Adrenal gland (tissue), 12 donors: Measurements from ENCODE around the gene CUL1. TPM values are rescaled to one million over a fixed set of nuclear protein-coding genes. Genes with fewer than 3 reads are reported as not detected.

Source experiments
- DNase-seq, 7 donors: peaks; one replicate each; pipeline ENCODE4 v3.0.0-alpha.2; 2019 to 2020
- H3K27ac ChIP-seq, 5 donors: fragments of 200-600 bp; sonication (generic) in 4 of 5; 1 replicate in 3 of 5; 2 replicates in 2 of 5; pipeline versions ENCODE4 v1.5.1 to v1.8.0; 2016 to 2020; ENCODE audit warnings: mild to moderate bottlenecking in 1 of 5
- H3K27me3 ChIP-seq: fragments of 200-600 bp; 2 replicates; pipeline ENCODE4 v1.8.0; 2021
- H3K36me3 ChIP-seq, 2 donors: fragments of 200-600 bp; replicated peaks in 1 of 2; 1 replicate in 1 of 2; 2 replicates in 1 of 2; pipeline versions ENCODE4 v1.5.1 to v1.8.0; 2018 to 2022
- H3K4me1 ChIP-seq, 2 donors: fragments of 200-600 bp; replicated peaks in 1 of 2; 1 replicate in 1 of 2; 2 replicates in 1 of 2; pipeline versions ENCODE4 v1.5.1 to v1.8.0; 2018 to 2021
- H3K4me3 ChIP-seq, 4 donors: fragments of 200-600 bp; sonication (generic) in 3 of 4; one replicate each; pipeline ENCODE4 v1.5.1; 2016 to 2018
- H3K9me3 ChIP-seq, 3 donors: fragments of 200-600 bp; sonication (generic) in 1 of 3; replicated peaks in 1 of 3; 1 replicate in 2 of 3; 2 replicates in 1 of 3; pipeline versions ENCODE4 v1.5.1 to v1.8.0; 2016 to 2021
- POLR2A ChIP-seq, 2 donors: fragments of 450-650 bp; IDR thresholded peaks; one replicate each; pipeline ENCODE4 v1.6.1; 2017; ENCODE audit warnings: antibody characterized with exemption in 2 of 2, mild to moderate bottlenecking in 2 of 2, moderate library complexity in 1 of 2
- WGBS, 4 donors: extraction: QIAGEN DNeasy Blood & Tissue Kit in 2 of 4; methylation state at CpG; one replicate each; pipeline versions ENCODE4 v1.1.5 to v1.1.7; 2013 to 2017; 5-methylcytosine and 5-hydroxymethylcytosine counted together
- intact Hi-C, 2 donors: fragments of 100-400 bp; cut with DNase I; formaldehyde crosslinking; loops; one replicate each; pipeline versions ENCODE4 v1.14.1 to v1.15.0; 2022 to 2023
- polyA plus RNA-seq, 3 donors: library from polyadenylated mRNA; stranded (reverse); fragments of 200-250 nt in 2 of 3; fragments of 350-450 nt in 1 of 3; fragmentation: Illumina TruSeq in 1 of 3; extraction: RNeasy Lipid Tissue Mini Kit (QIAGEN cat#74804) in 1 of 3; gene quantifications; one replicate each; pipeline ENCODE4 v1.2.3, GENCODE V29; 2013 to 2014
- total RNA-seq, 9 donors: library from RNA; depleted of rRNA in 4 of 9; stranded (reverse); fragments of >200 nt in 4 of 9; fragments of 120-200 nt in 1 of 9; fragmentation: NEBNext Ultra II Directional in 1 of 9; extraction: Animal tissue kit (Norgen Biotek cat#: 25700) in 1 of 9; gene quantifications; one replicate each; pipeline versions ENCODE4 v1.1.0 to v1.2.4, GENCODE V29; 2013 to 2023
- TF ChIP-seq, protein P1 (sequence below), 6 experiments: fragments of 450-650 bp in 4 of 6; fragments of 200-600 bp in 2 of 6; sonication (generic) in 1 of 6; IDR thresholded peaks; 1 replicate in 5 of 6; 2 replicates in 1 of 6; pipeline versions ENCODE4 v1.5.1 to v1.8.0; 2016 to 2021; ENCODE audit warnings: antibody characterized with exemption in 6 of 6, mild to moderate bottlenecking in 2 of 6, moderate library complexity in 1 of 6
- donor health status: healthy with polysubstance abuse.
- donor health status: Bipolar disorder and iron deficiency.
- donor health status: DM: yes; HTN: yes; CAD: no.
- donor health status: DM: no; HTN: no; CAD: no.
- donor health status: DM: no; HTN: no; CAD: no.
- donor health status: DM: yes; HTN: yes; CAD: no.

The CUL1 gene
- total and polyA plus RNA-seq, 12 donors, result 20.8 to 106 (median 38.2) TPM

DNA sequence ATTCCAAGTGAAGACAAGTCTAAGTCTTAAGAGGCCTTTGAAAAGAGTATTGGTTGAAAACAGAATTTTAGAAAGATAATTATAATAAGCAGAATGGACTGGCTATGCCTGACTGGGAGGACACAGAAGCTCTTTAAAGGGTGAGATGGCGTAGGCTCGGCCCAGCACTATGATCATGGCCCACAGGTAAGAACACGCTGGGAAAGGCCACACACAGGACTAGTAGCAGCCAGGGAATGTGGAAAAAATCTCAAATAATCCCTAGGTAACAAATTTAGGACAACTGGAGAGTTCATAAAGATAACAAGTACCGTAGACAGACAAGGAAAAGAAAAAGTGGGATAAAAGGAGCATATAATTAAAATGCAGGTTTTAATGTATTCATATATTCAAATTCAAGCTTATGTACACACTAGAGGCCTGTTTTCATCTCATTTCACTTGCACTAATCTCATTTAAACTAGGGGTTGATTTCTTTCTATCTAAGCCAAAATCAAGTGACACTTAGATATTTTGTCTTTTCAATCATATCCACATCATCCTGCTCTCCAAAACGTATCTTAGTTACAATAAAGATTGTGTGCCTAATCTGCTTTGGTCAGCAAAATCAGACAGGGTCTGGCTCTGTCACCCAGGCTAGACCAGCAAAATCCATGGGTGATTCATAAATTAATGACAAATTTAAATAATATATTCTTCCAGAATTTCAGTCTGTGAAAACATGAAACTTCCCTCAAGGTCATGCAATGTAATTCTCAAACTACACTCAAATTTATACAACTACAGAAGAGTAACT, 132.4 kb downstream of the CUL1 start:
- Histone ChIP-seq H3K27ac (no peak overlapping the region), H3K4me3 (no peak overlapping the region), H3K4me1 (no peaks in the 10 kb centered on the region), H3K36me3 (no peaks in the 10 kb centered on the region), H3K9me3 (peaks cover 0 to 4% (median 0%) of the 10 kb centered on the region in 3 donors), H3K27me3 (no peaks in the 10 kb centered on the region)
- no peak for TF ChIP-seq POLR2A (IDR thresholded peaks at IDR 0.05)
- TF ChIP-seq, protein P1, sequence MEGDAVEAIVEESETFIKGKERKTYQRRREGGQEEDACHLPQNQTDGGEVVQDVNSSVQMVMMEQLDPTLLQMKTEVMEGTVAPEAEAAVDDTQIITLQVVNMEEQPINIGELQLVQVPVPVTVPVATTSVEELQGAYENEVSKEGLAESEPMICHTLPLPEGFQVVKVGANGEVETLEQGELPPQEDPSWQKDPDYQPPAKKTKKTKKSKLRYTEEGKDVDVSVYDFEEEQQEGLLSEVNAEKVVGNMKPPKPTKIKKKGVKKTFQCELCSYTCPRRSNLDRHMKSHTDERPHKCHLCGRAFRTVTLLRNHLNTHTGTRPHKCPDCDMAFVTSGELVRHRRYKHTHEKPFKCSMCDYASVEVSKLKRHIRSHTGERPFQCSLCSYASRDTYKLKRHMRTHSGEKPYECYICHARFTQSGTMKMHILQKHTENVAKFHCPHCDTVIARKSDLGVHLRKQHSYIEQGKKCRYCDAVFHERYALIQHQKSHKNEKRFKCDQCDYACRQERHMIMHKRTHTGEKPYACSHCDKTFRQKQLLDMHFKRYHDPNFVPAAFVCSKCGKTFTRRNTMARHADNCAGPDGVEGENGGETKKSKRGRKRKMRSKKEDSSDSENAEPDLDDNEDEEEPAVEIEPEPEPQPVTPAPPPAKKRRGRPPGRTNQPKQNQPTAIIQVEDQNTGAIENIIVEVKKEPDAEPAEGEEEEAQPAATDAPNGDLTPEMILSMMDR (IDR thresholded peaks at IDR 0.05), result no peak
- no peak for DNase-seq
- 93 to 96% (median 95%) methylated on average over 5 of the region's 5 CpGs for WGBS, 4 donors
- intact Hi-C loops, result no loop called here

DNA sequence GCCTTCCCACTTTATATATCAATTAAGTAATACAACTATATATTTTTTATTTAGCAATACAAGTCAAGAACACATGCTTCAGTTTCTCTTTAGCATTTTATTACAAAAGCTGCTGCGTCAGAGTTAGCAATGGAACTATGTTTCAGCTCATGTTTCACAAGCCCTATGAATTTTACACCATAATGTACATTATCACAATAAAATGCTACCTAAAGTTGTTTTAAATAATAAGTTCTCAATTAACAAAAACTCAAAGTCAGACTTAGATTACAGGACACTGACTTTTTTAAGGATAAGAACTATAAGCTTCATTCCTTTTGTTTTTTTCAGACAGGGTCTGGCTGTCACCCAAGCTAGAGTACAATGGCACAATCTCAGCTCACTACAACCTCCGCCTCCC, 133.1 kb downstream of the CUL1 start:
- no peak overlapping the region for H3K4me3 ChIP-seq
- no peak overlapping the region for H3K27ac ChIP-seq
- TF ChIP-seq, protein P1 (IDR thresholded peaks at IDR 0.05), result no peak
- TF ChIP-seq POLR2A (IDR thresholded peaks at IDR 0.05), result no peak
- H3K27me3 ChIP-seq, result no peaks in the 10 kb centered on the region
- intact Hi-C loops, result no loop called here
- no peaks in the 10 kb centered on the region for H3K4me1 ChIP-seq
- H3K36me3 ChIP-seq, result no peaks in the 10 kb centered on the region
- WGBS, 4 donors, result 94 to 100% (median 96%) methylated on average over 2 of the region's 2 CpGs
- no peak for DNase-seq
- H3K9me3 ChIP-seq, result peaks cover 0 to 4% (median 0%) of the 10 kb centered on the region in 3 donors

DNA sequence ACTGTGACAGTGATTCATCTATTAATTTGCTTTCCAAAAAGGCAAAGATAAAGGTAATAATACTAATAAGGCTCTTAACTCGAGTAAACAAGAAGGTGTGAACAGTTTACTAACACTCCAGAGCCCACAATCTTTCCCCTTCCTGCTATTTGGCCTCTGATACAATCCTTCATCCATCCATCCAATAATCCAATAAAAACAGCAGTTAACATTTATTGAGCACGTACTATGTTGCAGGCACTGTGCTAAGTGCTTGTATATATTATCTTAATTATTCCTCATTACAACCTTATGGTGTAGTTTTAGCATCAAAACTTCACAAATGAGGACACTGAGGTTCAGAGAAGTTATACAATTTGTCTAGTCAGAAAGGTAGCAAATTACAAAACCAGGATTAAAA, 135.9 kb downstream of the CUL1 start:
- Histone ChIP-seq H3K36me3 (no peaks in the 10 kb centered on the region), H3K27ac (no peak overlapping the region), H3K9me3 (peaks cover 0 to 4% (median 0%) of the 10 kb centered on the region in 3 donors), H3K4me3 (no peak overlapping the region), H3K4me1 (peaks cover 0 to 3% of the 10 kb centered on the region in 2 donors), H3K27me3 (no peaks in the 10 kb centered on the region)
- TF ChIP-seq, protein P1 (IDR thresholded peaks at IDR 0.05), result no peak
- TF ChIP-seq POLR2A (IDR thresholded peaks at IDR 0.05), result no peak
- intact Hi-C loops, result no loop called here
- DNase-seq, result no peak
- 91 to 100% (median 95%) methylated on average over 2 of the region's 2 CpGs for WGBS, 4 donors

DNA sequence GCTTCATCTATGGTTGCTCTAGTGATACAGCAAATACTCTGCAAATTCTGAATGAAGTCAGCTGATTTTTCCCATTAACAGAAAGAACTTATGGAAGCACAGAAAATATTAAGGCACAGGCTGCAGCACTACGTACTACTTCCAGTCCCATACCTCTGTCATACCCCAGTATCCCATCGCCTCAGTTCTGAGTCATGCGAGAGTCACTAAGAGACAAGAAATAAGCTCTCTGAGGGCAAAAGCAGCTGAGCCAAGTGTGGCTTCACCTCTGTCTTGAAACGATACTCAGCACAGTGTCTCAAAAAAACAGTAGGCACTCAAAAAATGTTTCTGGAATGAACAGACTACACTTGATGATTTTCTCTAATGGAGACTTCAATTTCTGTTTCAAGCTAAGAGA, 137.2 kb downstream of the CUL1 start:
- intact Hi-C loops, result no loop called here
- 91 to 99% (median 97%) methylated on average over 4 of the region's 4 CpGs for WGBS, 4 donors
- H3K4me3 ChIP-seq, result no peak overlapping the region

More for the DNA sequence above, 137.2 kb downstream of the CUL1 start:
- Histone ChIP-seq H3K9me3 (no peaks in the 10 kb centered on the region), H3K36me3 (no peaks in the 10 kb centered on the region), H3K27ac (no peak overlapping the region), H3K27me3 (no peaks in the 10 kb centered on the region), H3K4me1 (peaks cover 0 to 4% of the 10 kb centered on the region in 2 donors)
- DNase-seq, result no peak
- no peak for TF ChIP-seq POLR2A (IDR thresholded peaks at IDR 0.05)
- TF ChIP-seq, protein P1 (IDR thresholded peaks at IDR 0.05), result no peak
